GM23338 (cell line): ENCODE data around the gene ARHGAP10. TPM values are rescaled to one million over a fixed set of nuclear protein-coding genes. Genes with fewer than 3 reads are reported as not detected.

Experiments used
- ATAC-seq: fragments of 200-7000 bp; cut with Tn5 transposase; 3 replicates; pipeline ENCODE4 v1.9.1; 2020
- DNase-seq: peaks from one replicate; pipeline ENCODE4 v3.0.0-alpha.2; 2015; ENCODE audit warnings: low spot score
- H2AFZ ChIP-seq: fragments of 200-600 bp; sonication (generic); 2 replicates; pipeline ENCODE4 v1.8.0; 2016; ENCODE audit warnings: antibody characterized with exemption, mild to moderate bottlenecking, moderate library complexity
- H3F3A ChIP-seq: fragments of 200-600 bp; sonication (generic); replicated peaks from 2 replicates; pipeline ENCODE4 v1.8.0; 2017; ENCODE audit warnings: antibody characterized with exemption, mixed run types, low read depth
- H3K27ac ChIP-seq: fragments of 200-600 bp; sonication (generic); 2 replicates; pipeline ENCODE4 v1.6.1; 2016; ENCODE audit warnings: low read depth
- H3K27me3 ChIP-seq: fragments of 200-600 bp; sonication (generic); 2 replicates; pipeline ENCODE4 v1.8.0; 2016; ENCODE audit warnings: mild to moderate bottlenecking, mixed run types, moderate library complexity; ENCODE audit not compliant: insufficient read depth
- H3K36me3 ChIP-seq: fragments of 200-600 bp; sonication (generic); 2 replicates; pipeline ENCODE4 v1.8.0; 2016; ENCODE audit warnings: mild to moderate bottlenecking; ENCODE audit not compliant: insufficient read depth
- H3K4me1 ChIP-seq: fragments of 200-600 bp; sonication (generic); 2 replicates; pipeline ENCODE4 v1.8.0; 2016; ENCODE audit warnings: mild to moderate bottlenecking, moderate library complexity; ENCODE audit not compliant: insufficient read depth
- H3K4me2 ChIP-seq: fragments of 200-600 bp; sonication (generic); 2 replicates; pipeline ENCODE4 v1.7.1; 2017; ENCODE audit warnings: mixed run types
- H3K4me3 ChIP-seq: fragments of 200-600 bp; sonication (generic); 2 replicates; pipeline ENCODE4 v1.6.1; 2016; ENCODE audit warnings: mixed run types
- H3K79me2 ChIP-seq: fragments of 200-600 bp; sonication (generic); replicated peaks from 2 replicates; pipeline ENCODE4 v1.8.0; 2017; ENCODE audit warnings: mild to moderate bottlenecking; ENCODE audit not compliant: insufficient read depth
- H3K9me2 ChIP-seq: fragments of 200-600 bp; sonication (generic); 2 replicates; pipeline ENCODE4 v1.8.0; 2017; ENCODE audit not compliant: insufficient read depth
- H4K20me1 ChIP-seq: fragments of 200-600 bp; sonication (generic); replicated peaks from 2 replicates; pipeline ENCODE4 v1.8.0; 2017; ENCODE audit warnings: mild to moderate bottlenecking; ENCODE audit not compliant: insufficient read depth
- H3K27ac Mint-ChIP-seq: 2 replicates; pipeline ENCODE4 v1.8.0; 2020; ENCODE audit warnings: inconsistent platforms, mild to moderate bottlenecking, moderate library complexity, mixed read lengths
- H3K27me3 Mint-ChIP-seq: 3 replicates; pipeline ENCODE4 v1.8.0; 2022; ENCODE audit warnings: low read depth, mild to moderate bottlenecking, moderate library complexity, mixed read lengths, inconsistent platforms; ENCODE audit not compliant: insufficient read depth, poor library complexity
- H3K36me3 Mint-ChIP-seq: 3 replicates; pipeline ENCODE4 v1.8.0; 2021; ENCODE audit warnings: low read depth, mild to moderate bottlenecking, inconsistent platforms, moderate library complexity, mixed read lengths
- H3K4me1 Mint-ChIP-seq: 3 replicates; pipeline ENCODE4 v1.8.0; 2020; ENCODE audit warnings: mild to moderate bottlenecking, inconsistent platforms, mixed read lengths
- H3K4me3 Mint-ChIP-seq: 3 replicates; pipeline ENCODE4 v1.8.0; 2021; ENCODE audit warnings: moderate library complexity, mild to moderate bottlenecking, inconsistent platforms, mixed read lengths
- H3K9me3 Mint-ChIP-seq: 3 replicates; pipeline ENCODE4 v1.8.0; 2020; ENCODE audit warnings: moderate library complexity, mild to moderate bottlenecking, inconsistent platforms, mixed read lengths
- EZH2 ChIP-seq: fragments of 200-600 bp; sonication (generic); IDR thresholded peaks from one replicate; pipeline ENCODE4 v1.8.0; 2017; ENCODE audit warnings: antibody characterized with exemption, mild to moderate bottlenecking, low read depth; ENCODE audit not compliant: unreplicated experiment
- EZH2phosphoT487 ChIP-seq: fragments of 200-600 bp; sonication (generic); IDR thresholded peaks from one replicate; pipeline ENCODE4 v1.8.1; 2018; ENCODE audit warnings: antibody characterized with exemption; ENCODE audit not compliant: unreplicated experiment
- NANOG ChIP-seq: IDR thresholded peaks from 2 replicates; pipeline ENCODE4 v1.6.1; 2016; ENCODE audit warnings: antibody characterized with exemption, borderline replicate concordance
- ZNF114 ChIP-seq: fragments of 250-450 bp; sonication (Bioruptor Pico); IDR thresholded peaks from 2 replicates; pipeline ENCODE4 v1.5.0; 2020; ENCODE audit warnings: mild to moderate bottlenecking, moderate library complexity
- polyA plus RNA-seq: library from polyadenylated mRNA; unstranded; fragments of >200 nt; fragmentation: Nextera tagmentation; extraction: Ambion mirVana; gene quantifications from 2 replicates; pipeline ENCODE4 v1.2.1, GENCODE V29; 2016
- total RNA-seq: library from RNA; depleted of rRNA; stranded (reverse); fragments of >200 nt; shearing (Covaris generic); gene quantifications from 2 replicates; pipeline ENCODE4 v1.2.3, GENCODE V29; 2014
- TF ChIP-seq, protein P1 (sequence below), 2 experiments: fragments of 200-600 bp in 1 of 2; sonication (generic) in 1 of 2; conservative IDR thresholded peaks; 2 replicates each; pipeline versions ENCODE4 v1.5.1 to v1.6.1; 2016 to 2017; ENCODE audit warnings: antibody characterized with exemption in 2 of 2, low read depth in 2 of 2, mild to moderate bottlenecking in 2 of 2, moderate library complexity in 1 of 2
- TF ChIP-seq, protein P2 (sequence below): fragments of 250-450 bp; sonication (Bioruptor Pico); IDR thresholded peaks from 2 replicates; pipeline ENCODE4 v1.5.0; 2020; ENCODE audit warnings: mild to moderate bottlenecking, moderate library complexity
- TF ChIP-seq, protein P3 (sequence below): IDR thresholded peaks from one replicate; pipeline ENCODE4 v1.6.1; 2018; ENCODE audit warnings: antibody characterized with exemption; ENCODE audit not compliant: unreplicated experiment

The ARHGAP10 gene
- total and polyA plus RNA-seq, 2 experiments from 2014 or later: 5.1 to 6.3 TPM

DNA sequence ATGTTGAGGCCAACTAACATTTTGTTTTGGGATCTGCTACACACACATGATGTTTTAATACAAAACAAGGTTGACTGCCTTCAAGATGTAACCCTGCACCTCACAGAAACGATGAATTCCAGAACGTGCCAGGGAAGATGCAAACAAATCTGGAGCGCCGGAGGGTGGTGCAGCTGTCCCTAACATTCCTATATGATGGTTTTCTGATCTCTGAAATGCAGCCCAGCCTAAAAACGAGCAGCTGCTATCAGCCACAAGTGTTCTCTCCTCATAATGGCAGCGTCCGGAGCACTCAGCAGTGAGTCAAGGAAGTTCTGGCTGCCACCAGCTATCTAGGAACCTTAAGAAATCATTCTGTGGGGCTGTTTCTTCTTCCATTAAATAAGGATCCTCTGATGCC, 376.9 kb downstream of the ARHGAP10 start:
- Histone ChIP-seq H3K9me2 (peaks cover 9% of the 10 kb centered on the region; the same call in 1 of the 2 replicates), H3K79me2 (no peaks in the 10 kb centered on the region), H3F3A (no peaks in the 10 kb centered on the region), H3K27ac (no peak overlapping the region), H3K4me1 (peaks cover 14% of the 10 kb centered on the region), H3K27me3 (no peaks in the 10 kb centered on the region), H4K20me1 (no peaks in the 10 kb centered on the region), H3K4me3 (no peak overlapping the region), H3K36me3 (no peaks in the 10 kb centered on the region), H3K4me2 (no peak overlapping the region), H2AFZ (no peak overlapping the region)
- Mint-ChIP-seq H3K9me3 (peaks cover 6% of the 10 kb centered on the region), H3K4me3 (no peak overlapping the region), H3K4me1 (peaks cover 15% of the 10 kb centered on the region), H3K27ac (no peak overlapping the region), H3K36me3 (no peaks in the 10 kb centered on the region; the same call in 1 of the 3 replicates), H3K27me3 (peaks cover 4% of the 10 kb centered on the region)
- ATAC-seq (no peak), DNase-seq (no peak)
- TF ChIP-seq EZH2: no peak
- TF ChIP-seq, protein P1, sequence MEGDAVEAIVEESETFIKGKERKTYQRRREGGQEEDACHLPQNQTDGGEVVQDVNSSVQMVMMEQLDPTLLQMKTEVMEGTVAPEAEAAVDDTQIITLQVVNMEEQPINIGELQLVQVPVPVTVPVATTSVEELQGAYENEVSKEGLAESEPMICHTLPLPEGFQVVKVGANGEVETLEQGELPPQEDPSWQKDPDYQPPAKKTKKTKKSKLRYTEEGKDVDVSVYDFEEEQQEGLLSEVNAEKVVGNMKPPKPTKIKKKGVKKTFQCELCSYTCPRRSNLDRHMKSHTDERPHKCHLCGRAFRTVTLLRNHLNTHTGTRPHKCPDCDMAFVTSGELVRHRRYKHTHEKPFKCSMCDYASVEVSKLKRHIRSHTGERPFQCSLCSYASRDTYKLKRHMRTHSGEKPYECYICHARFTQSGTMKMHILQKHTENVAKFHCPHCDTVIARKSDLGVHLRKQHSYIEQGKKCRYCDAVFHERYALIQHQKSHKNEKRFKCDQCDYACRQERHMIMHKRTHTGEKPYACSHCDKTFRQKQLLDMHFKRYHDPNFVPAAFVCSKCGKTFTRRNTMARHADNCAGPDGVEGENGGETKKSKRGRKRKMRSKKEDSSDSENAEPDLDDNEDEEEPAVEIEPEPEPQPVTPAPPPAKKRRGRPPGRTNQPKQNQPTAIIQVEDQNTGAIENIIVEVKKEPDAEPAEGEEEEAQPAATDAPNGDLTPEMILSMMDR (conservative IDR thresholded peaks at IDR 0.05; ENCODE audit: low read depth in 2 of 2): no peak

DNA sequence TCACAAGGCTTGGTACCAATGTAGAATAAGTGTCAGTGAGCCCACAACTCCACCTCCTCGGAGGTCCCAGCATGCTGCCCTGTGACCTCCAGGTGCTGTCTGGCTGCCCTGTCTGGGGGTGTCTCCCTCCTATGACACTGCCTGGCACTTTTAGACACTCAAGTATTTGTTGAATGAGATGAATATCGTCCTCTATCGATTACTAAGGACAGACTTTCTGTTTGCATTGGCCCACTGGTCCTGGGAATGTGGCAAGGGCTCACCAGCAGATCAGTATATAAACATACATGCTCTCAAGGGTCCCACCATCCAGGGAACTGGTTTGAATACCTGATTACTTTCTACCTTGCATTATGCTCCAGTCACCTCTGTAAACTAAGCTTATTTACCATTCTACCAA, 377.3 kb downstream of the ARHGAP10 start:
- no peak overlapping the region for H2AFZ ChIP-seq
- H3K4me1 ChIP-seq: peaks cover 14% of the 10 kb centered on the region
- H3K4me3 ChIP-seq: no peak overlapping the region
- H3K36me3 ChIP-seq: no peaks in the 10 kb centered on the region
- peaks cover 6% of the 10 kb centered on the region for H3K9me3 Mint-ChIP-seq
- H3K27ac Mint-ChIP-seq: no peak overlapping the region
- no peak overlapping the region for H3K4me3 Mint-ChIP-seq
- H3K36me3 Mint-ChIP-seq: no peaks in the 10 kb centered on the region; the same call in 1 of the 3 replicates
- no peaks in the 10 kb centered on the region for H3K27me3 ChIP-seq
- peaks cover 15% of the 10 kb centered on the region for H3K4me1 Mint-ChIP-seq
- TF ChIP-seq EZH2 (no peak), EZH2phosphoT487 (no peak), ZNF114 (CRISPR knock-in tag) (no peak), NANOG (no peak)
- TF ChIP-seq, protein P2, sequence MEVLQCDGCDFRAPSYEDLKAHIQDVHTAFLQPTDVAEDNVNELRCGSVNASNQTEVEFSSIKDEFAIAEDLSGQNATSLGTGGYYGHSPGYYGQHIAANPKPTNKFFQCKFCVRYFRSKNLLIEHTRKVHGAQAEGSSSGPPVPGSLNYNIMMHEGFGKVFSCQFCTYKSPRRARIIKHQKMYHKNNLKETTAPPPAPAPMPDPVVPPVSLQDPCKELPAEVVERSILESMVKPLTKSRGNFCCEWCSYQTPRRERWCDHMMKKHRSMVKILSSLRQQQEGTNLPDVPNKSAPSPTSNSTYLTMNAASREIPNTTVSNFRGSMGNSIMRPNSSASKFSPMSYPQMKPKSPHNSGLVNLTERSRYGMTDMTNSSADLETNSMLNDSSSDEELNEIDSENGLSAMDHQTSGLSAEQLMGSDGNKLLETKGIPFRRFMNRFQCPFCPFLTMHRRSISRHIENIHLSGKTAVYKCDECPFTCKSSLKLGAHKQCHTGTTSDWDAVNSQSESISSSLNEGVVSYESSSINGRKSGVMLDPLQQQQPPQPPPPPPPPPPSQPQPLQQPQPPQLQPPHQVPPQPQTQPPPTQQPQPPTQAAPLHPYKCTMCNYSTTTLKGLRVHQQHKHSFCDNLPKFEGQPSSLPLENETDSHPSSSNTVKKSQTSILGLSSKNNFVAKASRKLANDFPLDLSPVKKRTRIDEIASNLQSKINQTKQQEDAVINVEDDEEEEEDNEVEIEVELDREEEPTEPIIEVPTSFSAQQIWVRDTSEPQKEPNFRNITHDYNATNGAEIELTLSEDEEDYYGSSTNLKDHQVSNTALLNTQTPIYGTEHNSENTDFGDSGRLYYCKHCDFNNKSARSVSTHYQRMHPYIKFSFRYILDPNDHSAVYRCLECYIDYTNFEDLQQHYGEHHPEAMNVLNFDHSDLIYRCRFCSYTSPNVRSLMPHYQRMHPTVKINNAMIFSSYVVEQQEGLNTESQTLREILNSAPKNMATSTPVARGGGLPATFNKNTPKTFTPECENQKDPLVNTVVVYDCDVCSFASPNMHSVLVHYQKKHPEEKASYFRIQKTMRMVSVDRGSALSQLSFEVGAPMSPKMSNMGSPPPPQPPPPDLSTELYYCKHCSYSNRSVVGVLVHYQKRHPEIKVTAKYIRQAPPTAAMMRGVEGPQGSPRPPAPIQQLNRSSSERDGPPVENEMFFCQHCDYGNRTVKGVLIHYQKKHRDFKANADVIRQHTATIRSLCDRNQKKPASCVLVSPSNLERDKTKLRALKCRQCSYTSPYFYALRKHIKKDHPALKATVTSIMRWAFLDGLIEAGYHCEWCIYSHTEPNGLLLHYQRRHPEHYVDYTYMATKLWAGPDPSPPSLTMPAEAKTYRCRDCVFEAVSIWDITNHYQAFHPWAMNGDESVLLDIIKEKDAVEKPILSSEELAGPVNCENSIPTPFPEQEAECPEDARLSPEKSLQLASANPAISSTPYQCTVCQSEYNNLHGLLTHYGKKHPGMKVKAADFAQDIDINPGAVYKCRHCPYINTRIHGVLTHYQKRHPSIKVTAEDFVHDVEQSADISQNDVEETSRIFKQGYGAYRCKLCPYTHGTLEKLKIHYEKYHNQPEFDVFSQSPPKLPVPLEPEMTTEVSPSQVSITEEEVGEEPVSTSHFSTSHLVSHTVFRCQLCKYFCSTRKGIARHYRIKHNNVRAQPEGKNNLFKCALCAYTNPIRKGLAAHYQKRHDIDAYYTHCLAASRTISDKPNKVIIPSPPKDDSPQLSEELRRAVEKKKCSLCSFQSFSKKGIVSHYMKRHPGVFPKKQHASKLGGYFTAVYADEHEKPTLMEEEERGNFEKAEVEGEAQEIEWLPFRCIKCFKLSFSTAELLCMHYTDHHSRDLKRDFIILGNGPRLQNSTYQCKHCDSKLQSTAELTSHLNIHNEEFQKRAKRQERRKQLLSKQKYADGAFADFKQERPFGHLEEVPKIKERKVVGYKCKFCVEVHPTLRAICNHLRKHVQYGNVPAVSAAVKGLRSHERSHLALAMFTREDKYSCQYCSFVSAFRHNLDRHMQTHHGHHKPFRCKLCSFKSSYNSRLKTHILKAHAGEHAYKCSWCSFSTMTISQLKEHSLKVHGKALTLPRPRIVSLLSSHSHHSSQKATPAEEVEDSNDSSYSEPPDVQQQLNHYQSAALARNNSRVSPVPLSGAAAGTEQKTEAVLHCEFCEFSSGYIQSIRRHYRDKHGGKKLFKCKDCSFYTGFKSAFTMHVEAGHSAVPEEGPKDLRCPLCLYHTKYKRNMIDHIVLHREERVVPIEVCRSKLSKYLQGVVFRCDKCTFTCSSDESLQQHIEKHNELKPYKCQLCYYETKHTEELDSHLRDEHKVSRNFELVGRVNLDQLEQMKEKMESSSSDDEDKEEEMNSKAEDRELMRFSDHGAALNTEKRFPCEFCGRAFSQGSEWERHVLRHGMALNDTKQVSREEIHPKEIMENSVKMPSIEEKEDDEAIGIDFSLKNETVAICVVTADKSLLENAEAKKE (CRISPR knock-in tag): no peak
- TF ChIP-seq, protein P3, sequence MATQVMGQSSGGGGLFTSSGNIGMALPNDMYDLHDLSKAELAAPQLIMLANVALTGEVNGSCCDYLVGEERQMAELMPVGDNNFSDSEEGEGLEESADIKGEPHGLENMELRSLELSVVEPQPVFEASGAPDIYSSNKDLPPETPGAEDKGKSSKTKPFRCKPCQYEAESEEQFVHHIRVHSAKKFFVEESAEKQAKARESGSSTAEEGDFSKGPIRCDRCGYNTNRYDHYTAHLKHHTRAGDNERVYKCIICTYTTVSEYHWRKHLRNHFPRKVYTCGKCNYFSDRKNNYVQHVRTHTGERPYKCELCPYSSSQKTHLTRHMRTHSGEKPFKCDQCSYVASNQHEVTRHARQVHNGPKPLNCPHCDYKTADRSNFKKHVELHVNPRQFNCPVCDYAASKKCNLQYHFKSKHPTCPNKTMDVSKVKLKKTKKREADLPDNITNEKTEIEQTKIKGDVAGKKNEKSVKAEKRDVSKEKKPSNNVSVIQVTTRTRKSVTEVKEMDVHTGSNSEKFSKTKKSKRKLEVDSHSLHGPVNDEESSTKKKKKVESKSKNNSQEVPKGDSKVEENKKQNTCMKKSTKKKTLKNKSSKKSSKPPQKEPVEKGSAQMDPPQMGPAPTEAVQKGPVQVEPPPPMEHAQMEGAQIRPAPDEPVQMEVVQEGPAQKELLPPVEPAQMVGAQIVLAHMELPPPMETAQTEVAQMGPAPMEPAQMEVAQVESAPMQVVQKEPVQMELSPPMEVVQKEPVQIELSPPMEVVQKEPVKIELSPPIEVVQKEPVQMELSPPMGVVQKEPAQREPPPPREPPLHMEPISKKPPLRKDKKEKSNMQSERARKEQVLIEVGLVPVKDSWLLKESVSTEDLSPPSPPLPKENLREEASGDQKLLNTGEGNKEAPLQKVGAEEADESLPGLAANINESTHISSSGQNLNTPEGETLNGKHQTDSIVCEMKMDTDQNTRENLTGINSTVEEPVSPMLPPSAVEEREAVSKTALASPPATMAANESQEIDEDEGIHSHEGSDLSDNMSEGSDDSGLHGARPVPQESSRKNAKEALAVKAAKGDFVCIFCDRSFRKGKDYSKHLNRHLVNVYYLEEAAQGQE: no peak
- ATAC-seq (no peak), DNase-seq (no peak)
- H3F3A ChIP-seq: no peaks in the 10 kb centered on the region
- no peaks in the 10 kb centered on the region for H3K79me2 ChIP-seq
- no peak overlapping the region for H3K4me2 ChIP-seq
- no peaks in the 10 kb centered on the region for H4K20me1 ChIP-seq
- H3K27ac ChIP-seq: no peak overlapping the region
- H3K9me2 ChIP-seq: peaks cover 13% of the 10 kb centered on the region
- peaks cover 4% of the 10 kb centered on the region for H3K27me3 Mint-ChIP-seq
